ENCODE results near the gene UBE2B.

UBE2B gene

DNA sequence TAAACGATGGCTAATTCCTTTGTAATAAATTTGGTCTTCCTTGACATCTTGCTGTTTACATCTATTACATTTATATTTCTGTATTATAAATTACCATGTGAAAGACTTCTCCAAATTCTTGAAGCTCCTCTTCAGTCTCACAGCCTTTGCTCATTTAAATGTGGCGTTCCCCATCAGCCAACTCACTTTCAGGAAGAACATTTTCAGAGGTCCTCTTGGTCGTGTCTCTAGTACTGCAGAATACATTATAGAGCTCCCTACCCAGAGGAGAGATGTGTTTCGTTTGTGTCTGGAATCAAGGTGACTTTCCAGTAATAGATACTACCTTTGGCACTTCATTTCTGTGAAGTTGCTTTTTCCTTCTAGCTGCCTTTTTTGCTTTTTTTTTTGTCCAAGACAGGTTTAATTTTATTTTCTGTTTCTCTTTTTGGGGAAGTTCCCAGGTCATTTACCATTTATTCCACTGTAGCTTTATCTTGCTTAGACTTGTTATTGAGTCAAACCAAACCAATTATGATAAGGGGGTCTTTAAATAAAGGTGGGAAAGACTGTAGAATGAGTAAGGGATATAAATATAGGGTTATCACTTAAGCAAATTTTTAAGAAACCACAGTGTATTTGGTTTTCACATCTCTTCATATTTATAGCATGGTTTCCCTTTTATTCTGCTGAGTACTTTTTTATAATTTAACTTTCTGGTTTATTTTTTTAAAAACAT is 12.8 kb downstream of the UBE2B start:
- H2AK5ac ChIP-seq (ENCODE audit: low read length, severe bottlenecking): no peak overlapping the region
- H4K91ac ChIP-seq (ENCODE audit: low read length): no peak overlapping the region
- H3K4me2 ChIP-seq (ENCODE audit: low read length, poor library complexity, severe bottlenecking): no peak overlapping the region
- peaks cover 5% of the 10 kb centered on the region for H3K4me1 ChIP-seq (ENCODE audit: control insufficient read depth, insufficient read depth, low read depth, low read length)
- H3K27ac ChIP-seq (ENCODE audit: low read length, poor library complexity, severe bottlenecking): no peak overlapping the region
- H3K9ac ChIP-seq (ENCODE audit: low read length): no peak overlapping the region
- no peak overlapping the region for H4K8ac ChIP-seq (ENCODE audit: low read length)
- H3K79me1 ChIP-seq (replicated peaks; ENCODE audit: low read length, poor library complexity, severe bottlenecking): peaks cover 21% of the 10 kb centered on the region
- H2BK5ac ChIP-seq (ENCODE audit: low read depth, low read length, poor library complexity, severe bottlenecking): no peak overlapping the region
- no peak overlapping the region for H3K23ac ChIP-seq (ENCODE audit: low read length in 2 of 2)
- H3K27me3 ChIP-seq (ENCODE audit: control insufficient read depth in 1 of 2, insufficient read depth in 1 of 2, low read length in 2 of 2): no peaks in the 10 kb centered on the region
- H3K4ac ChIP-seq (ENCODE audit: low read depth in 1 of 2, low read length in 2 of 2): no peak overlapping the region
- peaks cover 46 to 93% of the 10 kb centered on the region in 2 experiments for H3K36me3 ChIP-seq (ENCODE audit: control insufficient read depth in 1 of 2, insufficient read depth in 2 of 2, low read depth in 1 of 2, low read length in 2 of 2)
- H2BK120ac ChIP-seq (ENCODE audit: low read depth, low read length): no peak overlapping the region
- WGBS: 94% methylated on average over 1 of the region's 4 CpGs
- DNase-seq: no peak
- no peak overlapping the region for H2BK12ac ChIP-seq (ENCODE audit: low read length in 2 of 2)
- no peak overlapping the region for H3K4me3 ChIP-seq (ENCODE audit: insufficient read depth in 1 of 2, low read depth in 1 of 2, low read length in 2 of 2)
- no peak overlapping the region for H2AFZ ChIP-seq (ENCODE audit: low read depth, low read length)
- no peak overlapping the region for H3K14ac ChIP-seq (ENCODE audit: low read length in 2 of 2)
- H2BK15ac ChIP-seq (ENCODE audit: low read depth, poor library complexity, severe bottlenecking): no peak overlapping the region
- H3K9me3 ChIP-seq (ENCODE audit: control insufficient read depth, low read length): no peaks in the 10 kb centered on the region
- H3K18ac ChIP-seq (ENCODE audit: low read depth in 1 of 2, low read length in 2 of 2): no peak overlapping the region

DNA sequence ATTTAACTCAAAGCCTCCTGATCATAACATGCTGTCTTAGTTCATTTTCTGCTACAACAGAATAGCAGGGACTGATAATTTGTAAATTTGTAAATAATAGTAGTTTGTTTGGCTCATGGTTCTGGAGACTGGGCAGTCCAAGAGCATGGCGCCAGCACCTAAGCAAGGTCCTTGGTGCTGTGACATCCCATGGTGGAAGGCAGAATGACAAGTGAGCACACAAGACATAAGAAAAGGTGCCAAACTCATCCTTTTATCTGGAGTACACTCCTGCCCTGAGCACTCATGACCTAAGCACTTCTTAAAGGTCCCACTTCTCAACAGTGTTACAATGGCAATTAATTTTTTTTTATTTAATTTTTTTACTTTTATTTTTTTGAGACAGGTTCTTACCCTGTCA is 16.1 kb downstream of the UBE2B start:
- peaks cover 15% of the 10 kb centered on the region for H3K79me1 ChIP-seq (replicated peaks; ENCODE audit: low read length, poor library complexity, severe bottlenecking)
- H2AK5ac ChIP-seq (ENCODE audit: low read length, severe bottlenecking): no peak overlapping the region
- no peaks in the 10 kb centered on the region for H3K9me3 ChIP-seq (ENCODE audit: control insufficient read depth, low read length)
- no peak overlapping the region for H3K14ac ChIP-seq (ENCODE audit: low read length in 2 of 2)
- H3K4me1 ChIP-seq (ENCODE audit: control insufficient read depth, insufficient read depth, low read depth, low read length): no peaks in the 10 kb centered on the region
- H2BK15ac ChIP-seq (ENCODE audit: low read depth, poor library complexity, severe bottlenecking): no peak overlapping the region
- no peak overlapping the region for H3K4me2 ChIP-seq (ENCODE audit: low read length, poor library complexity, severe bottlenecking)
- no peak overlapping the region for H3K18ac ChIP-seq (ENCODE audit: low read depth in 1 of 2, low read length in 2 of 2)
- H3K9ac ChIP-seq (ENCODE audit: low read length): no peak overlapping the region
- no peak overlapping the region for H4K91ac ChIP-seq (ENCODE audit: low read length)
- H2AFZ ChIP-seq (ENCODE audit: low read depth, low read length): no peak overlapping the region
- 100% methylated on average over 1 of the region's 1 CpG for WGBS
- DNase-seq: no peak
- peaks cover 32 to 94% of the 10 kb centered on the region in 2 experiments for H3K36me3 ChIP-seq (ENCODE audit: control insufficient read depth in 1 of 2, insufficient read depth in 2 of 2, low read depth in 1 of 2, low read length in 2 of 2)
- H2BK12ac ChIP-seq (ENCODE audit: low read length in 2 of 2): no peak overlapping the region
- no peak overlapping the region for H2BK5ac ChIP-seq (ENCODE audit: low read depth, low read length, poor library complexity, severe bottlenecking)
- H3K27ac ChIP-seq (ENCODE audit: low read length, poor library complexity, severe bottlenecking): no peak overlapping the region
- no peak overlapping the region for H4K8ac ChIP-seq (ENCODE audit: low read length)
- no peaks in the 10 kb centered on the region for H3K27me3 ChIP-seq (ENCODE audit: control insufficient read depth in 1 of 2, insufficient read depth in 1 of 2, low read length in 2 of 2)
- no peak overlapping the region for H3K4ac ChIP-seq (ENCODE audit: low read depth in 1 of 2, low read length in 2 of 2)
- no peak overlapping the region for H2BK120ac ChIP-seq (ENCODE audit: low read depth, low read length)
- H3K4me3 ChIP-seq (ENCODE audit: insufficient read depth in 1 of 2, low read depth in 1 of 2, low read length in 2 of 2): no peak overlapping the region
- no peak overlapping the region for H3K23ac ChIP-seq (ENCODE audit: low read length in 2 of 2)

DNA sequence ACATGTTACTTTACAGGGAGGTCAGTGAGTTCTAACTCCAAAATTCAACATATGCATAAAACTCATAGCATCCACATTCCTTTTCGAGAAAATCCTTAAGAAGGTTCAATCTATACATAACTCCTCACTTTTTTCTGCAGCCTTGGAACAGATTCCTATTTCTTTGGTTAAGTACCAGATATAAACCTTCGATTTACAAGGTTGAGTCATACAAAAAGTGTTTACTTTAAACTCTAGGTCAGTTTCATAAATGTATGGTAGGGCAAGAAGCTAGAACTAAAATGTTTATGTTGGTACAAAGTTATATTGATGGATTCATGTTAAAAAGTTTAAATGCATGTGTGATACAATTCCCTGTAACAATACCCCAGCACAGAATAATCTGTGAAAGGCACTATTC is 20.9 kb downstream of the UBE2B start:
- Histone ChIP-seq H2BK5ac (ENCODE audit: low read depth, low read length, poor library complexity, severe bottlenecking) (no peak overlapping the region), H3K4ac (ENCODE audit: low read depth in 1 of 2, low read length in 2 of 2) (no peak overlapping the region), H2BK12ac (ENCODE audit: low read length in 2 of 2) (no peak overlapping the region), H2BK15ac (ENCODE audit: low read depth, poor library complexity, severe bottlenecking) (no peak overlapping the region), H3K4me2 (ENCODE audit: low read length, poor library complexity, severe bottlenecking) (no peak overlapping the region), H4K8ac (ENCODE audit: low read length) (no peak overlapping the region), H3K36me3 (ENCODE audit: control insufficient read depth in 1 of 2, insufficient read depth in 2 of 2, low read depth in 1 of 2, low read length in 2 of 2) (peaks cover 35 to 96% of the 10 kb centered on the region in 2 experiments), H3K18ac (ENCODE audit: low read depth in 1 of 2, low read length in 2 of 2) (no peak overlapping the region), H3K79me1 (replicated peaks; ENCODE audit: low read length, poor library complexity, severe bottlenecking) (peaks cover 19% of the 10 kb centered on the region), H3K4me3 (ENCODE audit: insufficient read depth in 1 of 2, low read depth in 1 of 2, low read length in 2 of 2) (no peak overlapping the region), H3K14ac (ENCODE audit: low read length in 2 of 2) (no peak overlapping the region), H2AFZ (ENCODE audit: low read depth, low read length) (no peak overlapping the region), H2AK5ac (ENCODE audit: low read length, severe bottlenecking) (no peak overlapping the region), H3K27me3 (ENCODE audit: control insufficient read depth in 1 of 2, insufficient read depth in 1 of 2, low read length in 2 of 2) (no peaks in the 10 kb centered on the region), H3K9ac (ENCODE audit: low read length) (no peak overlapping the region), H3K9me3 (ENCODE audit: control insufficient read depth, low read length) (no peaks in the 10 kb centered on the region), H3K23ac (ENCODE audit: low read length in 2 of 2) (no peak overlapping the region), H3K4me1 (ENCODE audit: control insufficient read depth, insufficient read depth, low read depth, low read length) (no peaks in the 10 kb centered on the region), H2BK120ac (ENCODE audit: low read depth, low read length) (no peak overlapping the region), H3K27ac (ENCODE audit: low read length, poor library complexity, severe bottlenecking) (no peak overlapping the region), H4K91ac (ENCODE audit: low read length) (no peak overlapping the region)
- DNase-seq: peak; percentile 43
- 74% methylated on average over 1 of the region's 2 CpGs for WGBS

DNA sequence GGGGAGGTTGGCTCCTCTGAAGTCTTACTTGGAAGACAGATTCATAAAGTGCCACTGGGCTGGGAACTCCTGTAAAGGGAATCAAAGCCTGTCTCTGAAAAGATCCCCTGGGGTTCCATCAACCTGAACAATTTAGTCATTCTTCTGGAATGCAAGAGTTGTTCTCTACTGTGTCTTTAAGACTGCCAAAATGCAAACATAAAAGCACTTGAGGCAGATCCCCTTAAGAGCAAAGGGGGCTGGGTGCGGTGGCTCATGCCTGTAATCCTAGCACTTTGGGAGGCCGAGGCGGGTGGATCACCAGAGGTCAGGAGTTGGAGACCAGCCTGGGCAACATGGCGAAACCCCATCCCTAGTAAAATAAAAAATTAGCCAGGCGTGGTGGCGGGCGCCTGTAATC is 23.6 kb downstream of the UBE2B start:
- no peak overlapping the region for H2AK5ac ChIP-seq (ENCODE audit: low read length, severe bottlenecking)
- no peak overlapping the region for H3K14ac ChIP-seq (ENCODE audit: low read length in 2 of 2)
- peaks cover 15% of the 10 kb centered on the region for H3K79me1 ChIP-seq (replicated peaks; ENCODE audit: low read length, poor library complexity, severe bottlenecking)
- no peak overlapping the region for H3K18ac ChIP-seq (ENCODE audit: low read depth in 1 of 2, low read length in 2 of 2)
- H3K4me2 ChIP-seq (ENCODE audit: low read length, poor library complexity, severe bottlenecking): no peak overlapping the region
- H3K27me3 ChIP-seq (ENCODE audit: control insufficient read depth in 1 of 2, insufficient read depth in 1 of 2, low read length in 2 of 2): no peaks in the 10 kb centered on the region
- H3K36me3 ChIP-seq (ENCODE audit: control insufficient read depth in 1 of 2, insufficient read depth in 2 of 2, low read depth in 1 of 2, low read length in 2 of 2): peaks cover 31 to 98% of the 10 kb centered on the region in 2 experiments
- peak overlapping the region; percentile 39 for H3K27ac ChIP-seq (ENCODE audit: low read length, poor library complexity, severe bottlenecking)
- no peak overlapping the region for H3K9ac ChIP-seq (ENCODE audit: low read length)
- H3K23ac ChIP-seq (ENCODE audit: low read length in 2 of 2): no peak overlapping the region
- 90% methylated on average over 7 of the region's 7 CpGs for WGBS
- no peak overlapping the region for H3K4ac ChIP-seq (ENCODE audit: low read depth in 1 of 2, low read length in 2 of 2)
- no peak overlapping the region for H2BK120ac ChIP-seq (ENCODE audit: low read depth, low read length)
- H2AFZ ChIP-seq (ENCODE audit: low read depth, low read length): no peak overlapping the region
- H3K9me3 ChIP-seq (ENCODE audit: control insufficient read depth, low read length): no peaks in the 10 kb centered on the region
- H3K4me3 ChIP-seq (ENCODE audit: insufficient read depth in 1 of 2, low read depth in 1 of 2, low read length in 2 of 2): no peak overlapping the region
- H3K4me1 ChIP-seq (ENCODE audit: control insufficient read depth, insufficient read depth, low read depth, low read length): no peaks in the 10 kb centered on the region
- no peak overlapping the region for H4K91ac ChIP-seq (ENCODE audit: low read length)
- no peak overlapping the region for H2BK5ac ChIP-seq (ENCODE audit: low read depth, low read length, poor library complexity, severe bottlenecking)
- no peak overlapping the region for H2BK15ac ChIP-seq (ENCODE audit: low read depth, poor library complexity, severe bottlenecking)
- DNase-seq: no peak
- H4K8ac ChIP-seq (ENCODE audit: low read length): no peak overlapping the region
- H2BK12ac ChIP-seq (ENCODE audit: low read length in 2 of 2): no peak overlapping the region

Data from mesenchymal stem cell (in vitro differentiated cells and primary cell).